Effector memory CD8-positive, alpha-beta T cell (primary cell): Measurements from ENCODE around the gene MYL5.

Source experiments
- ATAC-seq: fragments of 150-1000 bp; cut with Tn5 transposase; replicated peaks from 2 replicates; pipeline ENCODE4 v1.10.0; 2021; ENCODE audit warnings: mild to moderate bottlenecking, moderate library complexity
- DNase-seq, 3 experiments: peaks; one replicate each; pipeline ENCODE4 v3.0.0; 2021
- H3K27ac Mint-ChIP-seq, 2 donors: one replicate each; pipeline ENCODE4 v1.8.0; 2022; ENCODE audit warnings: mild to moderate bottlenecking in 2 of 2, mixed read lengths in 2 of 2, moderate library complexity in 2 of 2
- H3K27me3 Mint-ChIP-seq, 2 donors: one replicate each; pipeline ENCODE4 v1.8.0; 2022; ENCODE audit warnings: mixed read lengths in 2 of 2
- H3K36me3 Mint-ChIP-seq: one replicate; pipeline ENCODE4 v1.8.0; 2022; ENCODE audit warnings: mild to moderate bottlenecking, moderate library complexity, mixed read lengths; ENCODE audit not compliant: insufficient read depth
- H3K4me1 Mint-ChIP-seq, 2 donors: one replicate each; pipeline ENCODE4 v1.8.0; 2022; ENCODE audit warnings: low read depth in 2 of 2, mixed read lengths in 2 of 2
- H3K4me3 Mint-ChIP-seq, 2 donors: one replicate each; pipeline ENCODE4 v1.8.0; 2022; ENCODE audit warnings: mild to moderate bottlenecking in 2 of 2, mixed read lengths in 2 of 2, moderate library complexity in 2 of 2
- H3K9me3 Mint-ChIP-seq, 2 donors: one replicate each; pipeline ENCODE4 v1.8.0; 2022; ENCODE audit warnings: mixed read lengths in 2 of 2

Gene MYL5

GRCh38 chr4:677431-678293 lies 3.3 kb downstream of the MYL5 start:
- no peak for ATAC-seq
- H3K9me3 Mint-ChIP-seq: no peaks in the 10 kb centered on the region

GRCh38 chr4:678331-679103 lies 4.2 kb downstream of the MYL5 start:
- ATAC-seq (no peak), DNase-seq (no peak)
- Mint-ChIP-seq H3K4me3 (peak overlapping the region in 1 of 2 donors; percentile 43), H3K27ac (peak overlapping the region in 1 of 2 donors; percentile 29), H3K9me3 (no peaks in the 10 kb centered on the region), H3K36me3 (peaks cover 31% of the 10 kb centered on the region), H3K4me1 (peaks cover 16 to 20% of the 10 kb centered on the region in 2 donors), H3K27me3 (no peaks in the 10 kb centered on the region)

More at GRCh38 chr4:677431-678293, 3.3 kb downstream of the MYL5 start:
- Mint-ChIP-seq H3K36me3 (peaks cover 37% of the 10 kb centered on the region), H3K27me3 (no peaks in the 10 kb centered on the region), H3K27ac (no peak overlapping the region), H3K4me3 (peak overlapping the region in 1 of 2 donors; percentile 33), H3K4me1 (peaks cover 19 to 21% of the 10 kb centered on the region in 2 donors)
- no peak for DNase-seq

- ATAC-seq: no peak
These were observed 4.8 kb downstream of the MYL5 start for GRCh38 chr4:679104-679481.

GRCh38 chr4:679629-680028 lies 5.3 kb downstream of the MYL5 start:
- Mint-ChIP-seq H3K4me3 (peak overlapping the region; percentile 72 to 78), H3K4me1 (peaks cover 18 to 20% of the 10 kb centered on the region in 2 donors), H3K27me3 (no peaks in the 10 kb centered on the region), H3K9me3 (no peaks in the 10 kb centered on the region), H3K36me3 (peaks cover 20% of the 10 kb centered on the region), H3K27ac (peak overlapping the region in 1 of 2 donors; percentile 84)
- DNase-seq (no peak), ATAC-seq (no peak)

More at GRCh38 chr4:679104-679481, 4.8 kb downstream of the MYL5 start:
- Mint-ChIP-seq H3K27me3 (no peaks in the 10 kb centered on the region), H3K4me3 (peak overlapping the region in 1 of 2 donors; percentile 43), H3K27ac (peak overlapping the region in 1 of 2 donors; percentile 29), H3K36me3 (peaks cover 26% of the 10 kb centered on the region), H3K9me3 (no peaks in the 10 kb centered on the region), H3K4me1 (peaks cover 18 to 20% of the 10 kb centered on the region in 2 donors)
- DNase-seq: no peak

GRCh38 chr4:680091-680490 lies 5.7 kb downstream of the MYL5 start:
- DNase-seq (no peak), ATAC-seq (no peak)
- no peaks in the 10 kb centered on the region for H3K9me3 Mint-ChIP-seq
- H3K27me3 Mint-ChIP-seq: peaks cover 0 to 4% of the 10 kb centered on the region in 2 donors
- peaks cover 18 to 22% of the 10 kb centered on the region in 2 donors for H3K4me1 Mint-ChIP-seq
- H3K36me3 Mint-ChIP-seq: peaks cover 16% of the 10 kb centered on the region
- H3K4me3 Mint-ChIP-seq: peak overlapping the region; percentile 72 to 78
- H3K27ac Mint-ChIP-seq: peak overlapping the region in 1 of 2 donors; percentile 84

GRCh38 chr4:680551-680927 lies 6.2 kb downstream of the MYL5 start:
- peak overlapping the region in 1 of 2 donors; percentile 84 for H3K27ac Mint-ChIP-seq
- H3K27me3 Mint-ChIP-seq: peaks cover 0 to 9% of the 10 kb centered on the region in 2 donors
- peaks cover 14 to 20% of the 10 kb centered on the region in 2 donors for H3K4me1 Mint-ChIP-seq
- H3K9me3 Mint-ChIP-seq: no peaks in the 10 kb centered on the region
- ATAC-seq (peak; percentile 57), DNase-seq (no peak)
- peaks cover 11% of the 10 kb centered on the region for H3K36me3 Mint-ChIP-seq
- H3K4me3 Mint-ChIP-seq: peak overlapping the region; percentile 72 to 78

GRCh38 chr4:680928-681645 lies 6.7 kb downstream of the MYL5 start:
- Mint-ChIP-seq H3K27ac (peak overlapping the region in 1 of 2 donors; percentile 84), H3K4me3 (peak overlapping the region; percentile 72 to 78), H3K4me1 (peaks cover 14 to 20% of the 10 kb centered on the region in 2 donors), H3K36me3 (peaks cover 8% of the 10 kb centered on the region), H3K9me3 (no peaks in the 10 kb centered on the region), H3K27me3 (peaks cover 0 to 10% of the 10 kb centered on the region in 2 donors)
- peak; percentile 77 for ATAC-seq
- DNase-seq: peak; percentile 47 to 58 (median 56)

GRCh38 chr4:681736-682451 lies 7.6 kb downstream of the MYL5 start:
- no peaks in the 10 kb centered on the region for H3K9me3 Mint-ChIP-seq
- ATAC-seq (peak; percentile 9), DNase-seq (peak in 1 of 3 experiments; percentile 35)
- H3K4me3 Mint-ChIP-seq: peak overlapping the region; percentile 49 to 78
- H3K27ac Mint-ChIP-seq: no peak overlapping the region
- peaks cover 14 to 18% of the 10 kb centered on the region in 2 donors for H3K4me1 Mint-ChIP-seq
- peaks cover 8% of the 10 kb centered on the region for H3K36me3 Mint-ChIP-seq
- peaks cover 0 to 10% of the 10 kb centered on the region in 2 donors for H3K27me3 Mint-ChIP-seq

GRCh38 chr4:682490-683172 lies 8.3 kb downstream of the MYL5 start:
- Mint-ChIP-seq H3K36me3 (peaks cover 8% of the 10 kb centered on the region), H3K9me3 (no peaks in the 10 kb centered on the region), H3K4me1 (peaks cover 14 to 19% of the 10 kb centered on the region in 2 donors), H3K4me3 (peak overlapping the region; percentile 35 to 41), H3K27me3 (peaks cover 0 to 14% of the 10 kb centered on the region in 2 donors), H3K27ac (no peak overlapping the region)
- no peak for DNase-seq
- no peak for ATAC-seq

GRCh38 chr4:683247-683897 lies 9.0 kb downstream of the MYL5 start:
- H3K27ac Mint-ChIP-seq: no peak overlapping the region
- H3K36me3 Mint-ChIP-seq: peaks cover 8% of the 10 kb centered on the region
- peaks cover 14 to 22% of the 10 kb centered on the region in 2 donors for H3K4me1 Mint-ChIP-seq
- peaks cover 0 to 19% of the 10 kb centered on the region in 2 donors for H3K27me3 Mint-ChIP-seq
- no peak overlapping the region for H3K4me3 Mint-ChIP-seq
- no peak for DNase-seq
- H3K9me3 Mint-ChIP-seq: no peaks in the 10 kb centered on the region
- no peak for ATAC-seq

GRCh38 chr4:683982-684622 lies 9.8 kb downstream of the MYL5 start:
- Mint-ChIP-seq H3K4me1 (peaks cover 14 to 22% of the 10 kb centered on the region in 2 donors), H3K36me3 (peaks cover 8% of the 10 kb centered on the region), H3K9me3 (no peaks in the 10 kb centered on the region), H3K4me3 (no peak overlapping the region), H3K27me3 (peaks cover 0 to 19% of the 10 kb centered on the region in 2 donors), H3K27ac (no peak overlapping the region)
- DNase-seq (peak in 1 of 3 experiments; percentile 31), ATAC-seq (peak; percentile 14)
